ENCODE results near the gene TSPOAP1. TPM values are rescaled to one million over a fixed set of nuclear protein-coding genes. Genes with fewer than 3 reads are reported as not detected.

Gene TSPOAP1, protein sequence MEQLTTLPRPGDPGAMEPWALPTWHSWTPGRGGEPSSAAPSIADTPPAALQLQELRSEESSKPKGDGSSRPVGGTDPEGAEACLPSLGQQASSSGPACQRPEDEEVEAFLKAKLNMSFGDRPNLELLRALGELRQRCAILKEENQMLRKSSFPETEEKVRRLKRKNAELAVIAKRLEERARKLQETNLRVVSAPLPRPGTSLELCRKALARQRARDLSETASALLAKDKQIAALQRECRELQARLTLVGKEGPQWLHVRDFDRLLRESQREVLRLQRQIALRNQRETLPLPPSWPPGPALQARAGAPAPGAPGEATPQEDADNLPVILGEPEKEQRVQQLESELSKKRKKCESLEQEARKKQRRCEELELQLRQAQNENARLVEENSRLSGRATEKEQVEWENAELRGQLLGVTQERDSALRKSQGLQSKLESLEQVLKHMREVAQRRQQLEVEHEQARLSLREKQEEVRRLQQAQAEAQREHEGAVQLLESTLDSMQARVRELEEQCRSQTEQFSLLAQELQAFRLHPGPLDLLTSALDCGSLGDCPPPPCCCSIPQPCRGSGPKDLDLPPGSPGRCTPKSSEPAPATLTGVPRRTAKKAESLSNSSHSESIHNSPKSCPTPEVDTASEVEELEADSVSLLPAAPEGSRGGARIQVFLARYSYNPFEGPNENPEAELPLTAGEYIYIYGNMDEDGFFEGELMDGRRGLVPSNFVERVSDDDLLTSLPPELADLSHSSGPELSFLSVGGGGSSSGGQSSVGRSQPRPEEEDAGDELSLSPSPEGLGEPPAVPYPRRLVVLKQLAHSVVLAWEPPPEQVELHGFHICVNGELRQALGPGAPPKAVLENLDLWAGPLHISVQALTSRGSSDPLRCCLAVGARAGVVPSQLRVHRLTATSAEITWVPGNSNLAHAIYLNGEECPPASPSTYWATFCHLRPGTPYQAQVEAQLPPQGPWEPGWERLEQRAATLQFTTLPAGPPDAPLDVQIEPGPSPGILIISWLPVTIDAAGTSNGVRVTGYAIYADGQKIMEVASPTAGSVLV (N-terminal part only)
- polyA plus RNA-seq (ENCODE audit: low read depth in 6 of 6) = under 1 TPM in 4 of 6 donors, not detected in 2; 0.03 to 0.58 (median 0.38) TPM

- Mint-ChIP-seq H3K27me3 (no peaks in the 10 kb centered on the region), H3K4me3 (peak within 1 kb of the TSS; percentile 91 to 100 (median 99)), H3K27ac (peak within 1 kb of the TSS; percentile 91 to 100 (median 98)), H3K36me3 (peaks cover 13 to 25% of the 10 kb centered on the region in 2 donors), H3K9me3 (peaks cover 0 to 3% (median 0%) of the 10 kb centered on the region in 7 donors), H3K4me1 (peaks cover 56 to 75% (median 65%) of the 10 kb centered on the region in 3 donors)
- DNase-seq = peak; percentile 68
- ATAC-seq (ENCODE audit: low read depth in 2 of 2) = peak; percentile 8 to 20
Observed at GRCh38 chr17:58328195-58329034, at the start of gene TSPOAP1. Gene TSPOAP1 (minus strand): TSS chr17:58328795. CDS start chr17:58327920, 875 bp downstream.

DNA sequence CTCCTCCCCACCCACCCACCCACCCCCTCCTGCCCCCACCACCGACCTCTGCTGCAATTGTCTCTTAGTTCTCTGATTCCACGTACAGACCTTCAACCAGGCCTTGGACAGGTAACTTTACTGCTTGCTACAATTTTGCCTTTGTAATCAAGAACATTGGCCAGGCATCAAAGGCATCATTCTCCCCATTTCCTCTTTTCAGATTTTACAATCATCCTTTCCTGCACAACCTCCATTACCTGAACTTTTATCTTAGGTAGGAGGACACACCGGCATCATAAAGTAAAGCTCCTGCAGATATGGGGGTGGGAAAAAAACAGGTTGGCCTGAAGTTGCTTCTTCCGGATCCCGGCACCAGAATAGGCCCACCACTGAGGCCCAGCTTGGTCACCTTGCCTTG is 49.1 kb upstream of the TSPOAP1 start:
- no peaks in the 10 kb centered on the region for H3K27me3 Mint-ChIP-seq
- no peak overlapping the region for H3K4me3 Mint-ChIP-seq
- H3K36me3 Mint-ChIP-seq = no peaks in the 10 kb centered on the region
- no peaks in the 10 kb centered on the region for H3K9me3 Mint-ChIP-seq
- peaks cover 11 to 24% (median 22%) of the 10 kb centered on the region in 3 donors for H3K4me1 Mint-ChIP-seq
- H3K27ac Mint-ChIP-seq = no peak overlapping the region
- ATAC-seq (ENCODE audit: low read depth in 2 of 2) = no peak
- DNase-seq = no peak

- H3K4me3 Mint-ChIP-seq = no peak overlapping the region
- no peaks in the 10 kb centered on the region for H3K9me3 Mint-ChIP-seq
- ATAC-seq (ENCODE audit: low read depth in 2 of 2) (no peak), DNase-seq (no peak)
- H3K27ac Mint-ChIP-seq = peak overlapping the region in 1 of 6 donors; percentile 13
- H3K36me3 Mint-ChIP-seq = no peaks in the 10 kb centered on the region
- H3K27me3 Mint-ChIP-seq = no peaks in the 10 kb centered on the region
- peaks cover 6 to 22% (median 17%) of the 10 kb centered on the region in 3 donors for H3K4me1 Mint-ChIP-seq
Observed at GRCh38 chr17:58377093-58377601, 48.6 kb upstream of the TSPOAP1 start.

- H3K4me3 Mint-ChIP-seq = no peak overlapping the region
- peaks cover 2 to 18% (median 18%) of the 10 kb centered on the region in 3 donors for H3K4me1 Mint-ChIP-seq
- H3K36me3 Mint-ChIP-seq = no peaks in the 10 kb centered on the region
- H3K27me3 Mint-ChIP-seq = no peaks in the 10 kb centered on the region
- DNase-seq (no peak), ATAC-seq (ENCODE audit: low read depth in 2 of 2) (no peak)
- no peak overlapping the region for H3K27ac Mint-ChIP-seq
- H3K9me3 Mint-ChIP-seq = no peaks in the 10 kb centered on the region
Observed at GRCh38 chr17:58376472-58377000, 47.9 kb upstream of the TSPOAP1 start.

GRCh38 chr17:58375811-58376210 is 47.2 kb upstream of the TSPOAP1 start:
- Mint-ChIP-seq H3K9me3 (no peaks in the 10 kb centered on the region), H3K4me1 (peaks cover 10 to 20% (median 20%) of the 10 kb centered on the region in 3 donors), H3K36me3 (no peaks in the 10 kb centered on the region), H3K27me3 (no peaks in the 10 kb centered on the region), H3K27ac (peak overlapping the region in 1 of 6 donors; percentile 57), H3K4me3 (peak overlapping the region in 1 of 8 donors; percentile 48)
- no peak for DNase-seq
- ATAC-seq (ENCODE audit: low read depth in 2 of 2) = no peak

DNA sequence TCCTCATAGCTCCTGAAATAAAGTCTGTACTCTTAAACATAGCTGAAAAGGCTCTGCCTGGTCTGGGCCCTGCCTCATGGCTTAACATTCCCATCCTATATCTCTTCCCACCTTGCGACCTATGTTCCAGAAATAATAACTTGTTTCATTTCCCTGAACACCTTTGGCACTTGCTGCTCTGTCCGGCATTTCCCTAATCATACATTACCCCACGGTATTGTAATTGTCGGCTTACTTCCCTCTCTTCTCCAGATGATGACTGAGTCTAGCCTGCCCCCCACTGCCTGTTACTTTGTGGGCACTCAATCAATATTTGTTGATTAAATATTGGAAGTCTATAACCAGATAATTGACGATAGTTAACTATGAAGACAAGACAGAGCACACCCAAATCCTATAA is 46.7 kb upstream of the TSPOAP1 start:
- peak; percentile 37 to 47 for ATAC-seq (ENCODE audit: low read depth in 2 of 2)
- Mint-ChIP-seq H3K4me1 (peaks cover 15 to 24% (median 24%) of the 10 kb centered on the region in 3 donors), H3K9me3 (no peaks in the 10 kb centered on the region), H3K27ac (peak overlapping the region in 2 of 6 donors; percentile 4 to 73), H3K4me3 (no peak overlapping the region), H3K27me3 (no peaks in the 10 kb centered on the region), H3K36me3 (no peaks in the 10 kb centered on the region)
- no peak for DNase-seq

- H3K36me3 Mint-ChIP-seq = no peaks in the 10 kb centered on the region
- no peak overlapping the region for H3K27ac Mint-ChIP-seq
- peaks cover 27 to 33% (median 33%) of the 10 kb centered on the region in 3 donors for H3K4me1 Mint-ChIP-seq
- no peak for ATAC-seq (ENCODE audit: low read depth in 2 of 2)
- DNase-seq = no peak
- H3K4me3 Mint-ChIP-seq = no peak overlapping the region
- no peaks in the 10 kb centered on the region for H3K9me3 Mint-ChIP-seq
- no peaks in the 10 kb centered on the region for H3K27me3 Mint-ChIP-seq
Observed at GRCh38 chr17:58373923-58374322, 45.3 kb upstream of the TSPOAP1 start.

DNA sequence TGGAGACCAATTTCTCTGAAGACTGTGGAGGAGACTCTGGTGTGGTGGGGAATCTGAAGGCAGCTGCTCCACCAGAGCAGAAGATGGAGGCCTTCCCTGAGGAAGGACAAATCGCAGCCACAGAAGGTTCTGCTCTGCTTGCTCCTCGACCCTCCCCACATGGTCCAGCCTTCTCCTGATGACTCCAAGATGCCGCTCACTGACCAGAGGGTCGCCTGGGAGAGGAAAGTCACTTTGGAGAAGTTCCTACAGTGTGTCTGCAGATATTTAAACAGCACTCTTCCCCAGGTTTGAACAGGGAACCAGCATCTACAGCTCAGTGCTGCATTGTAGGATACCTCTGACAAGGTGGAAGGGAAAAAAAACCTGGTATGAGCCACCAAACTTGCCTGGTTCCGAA is 44.4 kb upstream of the TSPOAP1 start:
- no peak overlapping the region for H3K4me3 Mint-ChIP-seq
- ATAC-seq (ENCODE audit: low read depth in 2 of 2) (no peak), DNase-seq (no peak)
- H3K36me3 Mint-ChIP-seq = no peaks in the 10 kb centered on the region
- H3K27me3 Mint-ChIP-seq = no peaks in the 10 kb centered on the region
- peak overlapping the region in 1 of 6 donors; percentile 72 for H3K27ac Mint-ChIP-seq
- H3K9me3 Mint-ChIP-seq = no peaks in the 10 kb centered on the region
- H3K4me1 Mint-ChIP-seq = peaks cover 31 to 37% (median 37%) of the 10 kb centered on the region in 3 donors

DNA sequence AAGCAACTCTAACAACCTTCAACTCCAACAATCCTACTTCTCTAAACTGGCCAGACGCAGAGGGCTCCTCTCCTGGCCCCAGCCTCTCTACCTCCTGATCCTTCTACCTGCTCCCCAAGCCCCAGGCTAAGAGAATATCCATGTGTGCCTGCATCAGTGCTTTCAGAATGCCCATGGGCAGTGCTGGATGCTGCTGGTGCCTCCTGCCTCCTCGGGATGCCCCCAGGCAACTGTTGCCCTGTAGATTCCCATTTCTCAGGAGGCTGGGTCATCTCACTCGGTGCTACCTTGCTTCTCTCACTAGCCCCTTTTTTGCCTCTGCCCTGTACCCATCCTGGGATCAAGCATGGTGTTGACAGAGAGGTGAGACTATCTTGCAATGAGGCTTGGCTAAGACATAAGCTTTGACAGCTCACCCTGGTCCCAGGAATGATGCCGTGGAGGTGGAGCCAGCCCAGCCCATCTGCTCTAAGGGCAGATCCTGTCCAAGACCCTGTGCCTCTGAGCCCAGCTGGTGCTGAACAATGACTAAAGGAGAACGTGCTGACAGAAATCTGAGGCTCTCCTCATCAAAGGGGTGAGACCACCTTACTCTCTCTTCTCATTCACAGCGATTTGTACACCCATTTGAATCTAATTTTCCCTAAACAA is 42.8 kb upstream of the TSPOAP1 start:
- H3K4me1 Mint-ChIP-seq = peaks cover 32 to 37% (median 37%) of the 10 kb centered on the region in 3 donors
- peak overlapping the region in 1 of 6 donors; percentile 13 for H3K27ac Mint-ChIP-seq
- peak overlapping the region in 3 of 8 donors; percentile 16 to 67 (median 23) for H3K4me3 Mint-ChIP-seq
- no peak for DNase-seq
- no peaks in the 10 kb centered on the region for H3K36me3 Mint-ChIP-seq
- no peak for ATAC-seq (ENCODE audit: low read depth in 2 of 2)
- H3K9me3 Mint-ChIP-seq = no peaks in the 10 kb centered on the region
- H3K27me3 Mint-ChIP-seq = no peaks in the 10 kb centered on the region

DNA sequence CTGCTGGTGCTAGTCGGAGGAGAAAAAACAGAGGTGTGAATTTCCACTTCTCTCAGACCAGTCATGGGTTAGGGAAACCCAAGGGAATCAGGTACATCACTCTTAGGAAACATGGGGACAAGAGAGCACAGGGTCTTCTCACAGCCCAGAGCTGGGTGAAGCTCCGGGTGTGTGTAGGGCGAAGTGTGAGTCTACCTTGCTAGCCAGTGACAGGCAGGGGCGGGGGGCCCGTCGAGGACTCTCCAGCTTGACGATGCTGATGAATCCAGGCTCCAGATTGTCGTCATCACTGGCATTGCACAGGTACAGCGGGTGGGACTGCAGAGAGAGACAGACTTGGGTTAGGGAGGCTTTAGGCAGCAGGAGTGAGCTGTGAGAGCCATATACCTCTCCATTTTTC is 42.1 kb upstream of the TSPOAP1 start:
- H3K27ac Mint-ChIP-seq = peak overlapping the region in 4 of 6 donors; percentile 30 to 88 (median 54)
- peaks cover 32 to 37% (median 37%) of the 10 kb centered on the region in 3 donors for H3K4me1 Mint-ChIP-seq
- DNase-seq (no peak), ATAC-seq (ENCODE audit: low read depth in 2 of 2) (no peak)
- peak overlapping the region in 6 of 8 donors; percentile 29 to 80 (median 54) for H3K4me3 Mint-ChIP-seq
- H3K27me3 Mint-ChIP-seq = no peaks in the 10 kb centered on the region
- H3K9me3 Mint-ChIP-seq = no peaks in the 10 kb centered on the region
- H3K36me3 Mint-ChIP-seq = no peaks in the 10 kb centered on the region

- DNase-seq (no peak), ATAC-seq (ENCODE audit: low read depth in 2 of 2) (no peak)
- no peaks in the 10 kb centered on the region for H3K27me3 Mint-ChIP-seq
- peak overlapping the region in 6 of 8 donors; percentile 29 to 80 (median 54) for H3K4me3 Mint-ChIP-seq
- H3K9me3 Mint-ChIP-seq = no peaks in the 10 kb centered on the region
- peak overlapping the region in 3 of 6 donors; percentile 4 to 88 (median 51) for H3K27ac Mint-ChIP-seq
- H3K36me3 Mint-ChIP-seq = no peaks in the 10 kb centered on the region
- peaks cover 32 to 36% (median 34%) of the 10 kb centered on the region in 3 donors for H3K4me1 Mint-ChIP-seq
Observed at GRCh38 chr17:58370309-58370708, 41.7 kb upstream of the TSPOAP1 start.

All from naive B cell (primary cell).